ENCODE measurements around the gene IZUMO4.

Gene IZUMO4

DNA sequence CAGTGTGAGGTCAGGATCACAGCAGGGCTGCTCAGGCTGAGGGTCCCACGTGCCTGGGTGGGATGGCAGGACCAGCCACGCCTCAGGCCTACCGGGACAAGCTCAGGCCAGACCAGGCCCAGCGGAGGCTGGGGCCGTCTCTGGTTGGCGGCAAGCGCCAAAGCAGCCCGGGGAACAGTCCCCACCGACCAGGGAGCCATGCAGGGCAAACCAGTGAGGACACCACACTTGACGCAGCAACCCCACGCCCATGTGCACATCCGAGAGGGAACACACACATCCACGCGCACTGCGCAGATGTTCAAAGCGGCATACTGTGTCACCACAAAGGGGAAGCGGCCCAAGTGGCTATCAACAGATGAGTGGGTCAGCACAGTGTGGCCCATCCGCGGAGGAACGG is 15.2 kb downstream of the IZUMO4 start:
- DNase-seq (ENCODE audit: extremely low read depth, low read depth): no peak
- H3K4me3 ChIP-seq (replicated peaks; ENCODE audit: low read depth, low read length): no peak overlapping the region
- TF ChIP-seq, protein P1, sequence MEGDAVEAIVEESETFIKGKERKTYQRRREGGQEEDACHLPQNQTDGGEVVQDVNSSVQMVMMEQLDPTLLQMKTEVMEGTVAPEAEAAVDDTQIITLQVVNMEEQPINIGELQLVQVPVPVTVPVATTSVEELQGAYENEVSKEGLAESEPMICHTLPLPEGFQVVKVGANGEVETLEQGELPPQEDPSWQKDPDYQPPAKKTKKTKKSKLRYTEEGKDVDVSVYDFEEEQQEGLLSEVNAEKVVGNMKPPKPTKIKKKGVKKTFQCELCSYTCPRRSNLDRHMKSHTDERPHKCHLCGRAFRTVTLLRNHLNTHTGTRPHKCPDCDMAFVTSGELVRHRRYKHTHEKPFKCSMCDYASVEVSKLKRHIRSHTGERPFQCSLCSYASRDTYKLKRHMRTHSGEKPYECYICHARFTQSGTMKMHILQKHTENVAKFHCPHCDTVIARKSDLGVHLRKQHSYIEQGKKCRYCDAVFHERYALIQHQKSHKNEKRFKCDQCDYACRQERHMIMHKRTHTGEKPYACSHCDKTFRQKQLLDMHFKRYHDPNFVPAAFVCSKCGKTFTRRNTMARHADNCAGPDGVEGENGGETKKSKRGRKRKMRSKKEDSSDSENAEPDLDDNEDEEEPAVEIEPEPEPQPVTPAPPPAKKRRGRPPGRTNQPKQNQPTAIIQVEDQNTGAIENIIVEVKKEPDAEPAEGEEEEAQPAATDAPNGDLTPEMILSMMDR (IDR thresholded peaks at IDR 0.05; ENCODE audit: low read depth, low read length, missing control alignments): no peak

DNA sequence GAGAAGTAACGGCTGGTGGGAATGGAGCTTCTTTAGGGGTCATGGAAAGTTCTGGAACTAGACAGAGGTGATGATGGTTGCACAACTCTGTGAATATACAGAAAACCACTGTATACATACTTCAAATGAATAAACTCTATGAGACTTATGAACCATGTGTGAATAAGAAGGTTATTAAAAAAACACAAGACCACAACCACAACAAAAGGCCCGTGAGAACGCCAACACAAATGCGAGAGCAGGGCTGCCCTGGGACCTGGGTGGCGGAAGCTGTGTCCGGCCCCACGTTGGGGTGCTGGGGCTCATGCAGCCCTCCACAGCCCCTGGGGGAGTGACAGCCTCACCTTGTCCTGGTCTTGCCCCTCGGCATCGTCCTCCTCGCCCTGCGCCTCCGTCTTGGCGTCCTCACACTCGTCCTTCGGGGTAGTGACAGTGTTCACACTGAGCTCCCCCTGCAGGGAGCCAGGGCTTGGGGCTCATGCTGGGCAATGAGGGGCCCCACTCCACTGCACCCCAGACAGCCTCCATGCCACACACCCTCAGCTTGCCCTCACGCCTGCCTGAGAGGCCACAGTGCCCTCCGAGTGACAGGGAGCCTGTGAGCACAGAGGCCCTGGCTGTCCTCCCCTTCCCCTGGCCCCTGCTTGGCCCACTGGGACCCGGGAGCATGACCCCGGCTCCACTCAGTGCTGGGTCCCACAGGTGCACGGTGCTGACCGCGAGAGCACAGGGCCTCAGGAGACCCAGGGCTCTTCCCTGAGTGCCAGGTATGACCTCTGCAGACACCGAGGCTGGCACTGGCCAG is 16.0 kb downstream of the IZUMO4 start:
- TF ChIP-seq, protein P1 (IDR thresholded peaks at IDR 0.05; ENCODE audit: low read depth, low read length, missing control alignments): no peak
- no peak for DNase-seq (ENCODE audit: extremely low read depth, low read depth)
- H3K4me3 ChIP-seq (replicated peaks; ENCODE audit: low read depth, low read length): no peak overlapping the region

DNA sequence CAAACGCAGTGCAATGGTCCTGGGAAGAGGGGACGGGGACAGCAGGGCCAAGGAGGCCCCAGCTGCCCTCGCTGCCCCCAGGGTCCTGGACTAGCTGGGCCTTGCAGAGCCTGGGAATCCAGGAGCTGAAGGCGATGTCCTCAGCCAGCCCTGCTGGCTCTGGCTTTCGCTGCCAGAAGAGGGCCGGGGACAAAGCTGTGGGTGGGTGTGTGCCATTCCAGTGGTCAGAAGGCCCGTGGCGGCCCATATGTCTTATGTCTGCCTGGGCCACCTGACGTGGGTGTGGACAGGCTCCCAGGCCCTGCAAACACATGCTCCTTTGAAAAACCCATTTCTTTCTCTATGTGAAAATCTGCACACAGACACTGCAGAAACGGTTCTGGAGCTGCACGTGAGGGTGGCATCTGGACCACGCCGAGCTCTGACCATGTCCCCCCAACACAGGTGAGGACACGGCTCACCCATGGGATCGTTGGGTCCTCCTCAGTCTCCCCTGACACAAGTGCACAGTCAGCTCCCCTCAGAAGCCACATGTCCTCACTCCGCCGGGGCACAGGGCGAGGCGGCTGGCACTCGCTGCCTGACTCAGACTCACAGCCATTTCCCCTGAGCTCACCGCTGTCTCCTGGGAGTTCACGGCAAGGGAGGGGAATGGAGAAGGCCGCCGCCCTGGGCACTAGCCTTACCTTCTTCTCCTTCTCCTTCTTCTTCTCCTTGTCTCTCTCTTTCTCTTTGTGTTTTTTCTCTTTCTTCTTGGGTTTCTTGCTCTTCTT is 16.9 kb downstream of the IZUMO4 start:
- TF ChIP-seq, protein P1 (IDR thresholded peaks at IDR 0.05; ENCODE audit: low read depth, low read length, missing control alignments): no peak
- H3K4me3 ChIP-seq (replicated peaks; ENCODE audit: low read depth, low read length): no peak overlapping the region
- no peak for DNase-seq (ENCODE audit: extremely low read depth, low read depth)

DNA sequence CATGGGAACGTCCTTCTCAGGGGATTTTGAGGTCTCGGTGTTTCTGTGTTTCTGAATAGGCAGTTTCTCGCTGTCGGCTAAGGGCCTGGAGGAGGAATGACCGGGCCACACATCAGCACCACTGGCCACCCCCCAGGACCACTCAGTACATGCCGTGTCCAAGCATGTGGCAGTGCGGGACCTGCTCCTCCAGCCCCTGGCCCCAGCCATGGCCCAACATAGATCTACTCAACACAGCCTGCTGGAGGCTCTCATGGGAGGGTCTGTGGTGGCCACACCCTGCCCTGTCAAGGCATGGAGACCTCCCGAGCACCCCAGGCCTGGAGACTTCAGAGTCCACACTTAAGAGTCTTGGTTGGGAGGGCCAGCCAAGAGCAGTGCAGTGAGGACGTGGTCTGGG is 17.5 kb downstream of the IZUMO4 start:
- TF ChIP-seq, protein P1 (IDR thresholded peaks at IDR 0.05; ENCODE audit: low read depth, low read length, missing control alignments): no peak
- DNase-seq (ENCODE audit: extremely low read depth, low read depth): no peak
- H3K4me3 ChIP-seq (replicated peaks; ENCODE audit: low read depth, low read length): no peak overlapping the region

DNA sequence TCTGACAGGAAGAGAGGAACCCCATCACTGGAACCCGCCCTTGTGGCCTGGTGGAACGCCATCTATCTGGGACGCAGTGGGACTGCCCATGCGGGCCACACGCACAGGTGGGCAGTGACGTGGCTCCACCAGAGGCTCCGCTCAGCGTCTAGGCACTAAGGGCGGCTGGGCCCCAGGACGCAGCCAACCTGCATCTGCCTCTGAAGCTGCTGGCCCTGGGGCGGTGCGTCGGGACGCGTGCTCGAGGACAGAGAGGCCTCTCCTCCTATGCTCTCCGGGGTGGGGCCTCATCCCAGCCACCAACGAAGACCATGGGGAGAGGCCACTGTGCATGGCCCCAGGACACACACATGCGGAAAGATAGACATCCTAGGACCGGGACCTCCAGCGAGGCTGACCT is 18.1 kb downstream of the IZUMO4 start:
- no peak for DNase-seq (ENCODE audit: extremely low read depth, low read depth)
- TF ChIP-seq, protein P1 (IDR thresholded peaks at IDR 0.05; ENCODE audit: low read depth, low read length, missing control alignments): no peak
- no peak overlapping the region for H3K4me3 ChIP-seq (replicated peaks; ENCODE audit: low read depth, low read length)

DNA sequence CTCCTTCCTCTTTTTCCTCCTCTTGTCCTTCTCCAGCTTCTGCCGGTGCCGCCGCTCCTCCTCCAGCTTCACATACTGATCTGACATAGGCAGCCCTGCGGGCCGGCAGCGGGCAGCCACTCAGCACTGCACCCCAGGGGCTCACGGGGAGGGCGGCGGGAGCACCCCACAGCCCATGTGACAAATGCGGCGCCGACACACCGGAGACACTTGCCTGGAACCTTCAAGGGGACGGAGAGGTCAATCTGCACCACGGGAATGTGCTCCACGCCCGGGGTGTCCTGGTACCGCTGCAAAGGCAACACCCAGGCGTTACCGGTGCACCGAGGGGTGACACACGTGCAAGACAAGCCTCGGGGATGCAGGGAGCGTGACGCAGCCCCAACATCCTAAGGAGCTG is 18.6 kb downstream of the IZUMO4 start:
- DNase-seq (ENCODE audit: extremely low read depth, low read depth): no peak
- H3K4me3 ChIP-seq (replicated peaks; ENCODE audit: low read depth, low read length): no peak overlapping the region
- TF ChIP-seq, protein P1 (IDR thresholded peaks at IDR 0.05; ENCODE audit: low read depth, low read length, missing control alignments): no peak
